Panc1 (cell line): ENCODE results near the gene SOX9. TPM values are rescaled to one million over a fixed set of nuclear protein-coding genes. Genes with fewer than 3 reads are reported as not detected.

Experiments
- ATAC-seq: fragments of 200-7000 bp; cut with Tn5 transposase; 2 replicates; pipeline ENCODE4 v1.9.1; 2020; ENCODE audit warnings: mild to moderate bottlenecking, moderate library complexity
- BruUV-seq: library from RNA; stranded (reverse); fragments of 400-500 nt; replicated peaks from 2 replicates; lab custom pipeline; 2021; lab: Mats Ljungman, UMichigan
- CTCF ChIA-PET: fragments of 300-600 bp; sonication (Branson Sonifier 250); formaldehyde crosslinking; loops from one replicate; lab custom pipeline; 2022; ENCODE audit warnings: antibody characterized with exemption; lab: Charles Lee
- POLR2A ChIA-PET: fragments of 300-600 bp; sonication (Branson Sonifier 250); formaldehyde crosslinking; loops from one replicate; lab custom pipeline; 2022; ENCODE audit warnings: antibody characterized with exemption; lab: Charles Lee
- DNase-seq: peaks from one replicate; pipeline ENCODE4 v3.0.0-alpha.2; 2010; ENCODE audit warnings: low read depth, low spot score
- H3K27ac ChIP-seq: 2 replicates; pipeline ENCODE4 v1.5.1; 2011; ENCODE audit warnings: mild to moderate bottlenecking, low read length, inconsistent platforms
- H3K27me3 ChIP-seq: fragments of 200-500 bp; sonication (Bioruptor generic); 2 replicates; pipeline ENCODE4 v1.6.0; 2014; ENCODE audit warnings: low read length, inconsistent platforms; ENCODE audit not compliant: control insufficient read depth, insufficient read depth
- H3K36me3 ChIP-seq: fragments of 200-500 bp; sonication (Bioruptor generic); 2 replicates; pipeline ENCODE4 v1.5.1; 2014; ENCODE audit warnings: inconsistent platforms, mild to moderate bottlenecking, low read length, moderate library complexity; ENCODE audit not compliant: control insufficient read depth, insufficient read depth
- H3K4me1 ChIP-seq: 2 replicates; pipeline ENCODE4 v1.5.1; 2011; ENCODE audit warnings: inconsistent platforms, mild to moderate bottlenecking, low read length, moderate library complexity; ENCODE audit not compliant: control insufficient read depth, insufficient read depth
- H3K4me3 ChIP-seq, 2 experiments: 2 replicates each; pipeline ENCODE4 v1.5.1; 2011 to 2012; ENCODE audit warnings: low read depth in 2 of 2, low read length in 2 of 2, mild to moderate bottlenecking in 2 of 2, inconsistent platforms in 1 of 2, moderate library complexity in 1 of 2
- H3K9me3 ChIP-seq: fragments of 200-500 bp; sonication (Bioruptor generic); 2 replicates; pipeline ENCODE4 v1.5.1; 2014; ENCODE audit warnings: low read depth, mild to moderate bottlenecking, inconsistent platforms, low read length, moderate library complexity; ENCODE audit not compliant: control insufficient read depth, insufficient read depth
- CTCF ChIP-seq: fragments of 450-650 bp; IDR thresholded peaks from 2 replicates; pipeline ENCODE4 v1.5.1; 2017; ENCODE audit warnings: mild to moderate bottlenecking
- POLR2AphosphoS5 ChIP-seq: IDR thresholded peaks from 2 replicates; pipeline ENCODE4 v1.6.1; 2012; ENCODE audit warnings: mild to moderate bottlenecking, low read depth, low read length, moderate library complexity
- REST ChIP-seq, 2 experiments: IDR thresholded peaks; 2 replicates each; pipeline ENCODE4 v1.6.1; 2011 to 2012; ENCODE audit warnings: low read depth in 2 of 2, control low read depth in 1 of 2, low read length in 1 of 2, mild to moderate bottlenecking in 1 of 2, moderate library complexity in 1 of 2; ENCODE audit not compliant: insufficient read depth in 1 of 2
- SIN3A ChIP-seq: IDR thresholded peaks from 2 replicates; pipeline ENCODE4 v1.6.1; 2012; ENCODE audit warnings: low read depth, mild to moderate bottlenecking, low read length, moderate library complexity, borderline replicate concordance; ENCODE audit not compliant: insufficient read depth
- TCF7L2 ChIP-seq: IDR thresholded peaks from 2 replicates; pipeline ENCODE4 v1.6.1; 2011; ENCODE audit warnings: mild to moderate bottlenecking, low read depth, low read length, inconsistent platforms
- in situ Hi-C: cut with HindIII; loops from 2 replicates; pipeline ENCODE4 v1.10.0; 2016; ENCODE audit warnings: low sequenced_read_pairs, low pct_unique_long_range_greater_than_20kb
- intact Hi-C: fragments of 100-400 bp; cut with micrococcal nuclease; formaldehyde crosslinking; loops from one replicate; pipeline ENCODE4 v1.10.0; 2022; ENCODE audit not compliant: unreplicated experiment
- total RNA-seq: library from RNA; stranded (reverse); gene quantifications from one replicate; pipeline ENCODE4 v1.2.1, GENCODE V29; 2021; ENCODE audit not compliant: unreplicated experiment

The SOX9 gene
- total RNA-seq, 1 experiment from 2014 or later, result 79.5 TPM

- CTCF ChIA-PET, result no interaction called here
Measured at GRCh38 chr17:72162569-72162968, 41.7 kb downstream of the SOX9 start.

GRCh38 chr17:72163474-72163873, 42.7 kb downstream of the SOX9 start:
- Histone ChIP-seq H3K4me3 (no peak overlapping the region), H3K36me3 (no peaks in the 10 kb centered on the region), H3K9me3 (no peaks in the 10 kb centered on the region), H3K27ac (no peak overlapping the region), H3K4me1 (no peaks in the 10 kb centered on the region), H3K27me3 (no peaks in the 10 kb centered on the region)
- ATAC-seq, result no peak
- no peak for TF ChIP-seq REST (IDR thresholded peaks at IDR 0.05; ENCODE audit: insufficient read depth in 1 of 2, low read depth in 2 of 2, low read length in 1 of 2)
- no peak for TF ChIP-seq POLR2AphosphoS5
- no peak for TF ChIP-seq CTCF
- no peak for TF ChIP-seq SIN3A
- no peak for TF ChIP-seq TCF7L2
- intact Hi-C loops (no loop called here), in situ Hi-C loops (no loop called here)
- ChIA-PET CTCF (no interaction called here), POLR2A (no interaction called here)
- no peak for DNase-seq
- BruUV-seq, result no TSS peak

More at GRCh38 chr17:72162569-72162968, 41.7 kb downstream of the SOX9 start:
- POLR2A ChIA-PET, result no interaction called here
- H3K36me3 ChIP-seq, result no peaks in the 10 kb centered on the region
- no peak overlapping the region for H3K4me3 ChIP-seq
- no peak overlapping the region for H3K27ac ChIP-seq
- intact Hi-C loops, result no loop called here
- in situ Hi-C loops, result no loop called here
- DNase-seq, result no peak
- no peak for ATAC-seq
- no TSS peak for BruUV-seq
- H3K9me3 ChIP-seq, result no peaks in the 10 kb centered on the region
- no peak for TF ChIP-seq POLR2AphosphoS5
- TF ChIP-seq REST (IDR thresholded peaks at IDR 0.05; ENCODE audit: insufficient read depth in 1 of 2, low read depth in 2 of 2, low read length in 1 of 2), result no peak
- H3K27me3 ChIP-seq, result no peaks in the 10 kb centered on the region
- H3K4me1 ChIP-seq, result no peaks in the 10 kb centered on the region
